Stimulated activated CD8-positive, alpha-beta memory T cell treated with anti-CD3 and anti-CD28 coated beads, Interleukin-4, amount 100 ng/mL, for 48 hours (primary cell): ENCODE data around the gene TBC1D22A.
"Not testable (repeated sequence)": the region's sequence is repeated elsewhere in the genome, so short reads cannot be mapped to it uniquely, and the experiment has no call there.

Experiments used
- DNase-seq: peaks from one replicate; pipeline ENCODE4 v3.0.0-alpha.2; 2020

Gene TBC1D22A

DNA sequence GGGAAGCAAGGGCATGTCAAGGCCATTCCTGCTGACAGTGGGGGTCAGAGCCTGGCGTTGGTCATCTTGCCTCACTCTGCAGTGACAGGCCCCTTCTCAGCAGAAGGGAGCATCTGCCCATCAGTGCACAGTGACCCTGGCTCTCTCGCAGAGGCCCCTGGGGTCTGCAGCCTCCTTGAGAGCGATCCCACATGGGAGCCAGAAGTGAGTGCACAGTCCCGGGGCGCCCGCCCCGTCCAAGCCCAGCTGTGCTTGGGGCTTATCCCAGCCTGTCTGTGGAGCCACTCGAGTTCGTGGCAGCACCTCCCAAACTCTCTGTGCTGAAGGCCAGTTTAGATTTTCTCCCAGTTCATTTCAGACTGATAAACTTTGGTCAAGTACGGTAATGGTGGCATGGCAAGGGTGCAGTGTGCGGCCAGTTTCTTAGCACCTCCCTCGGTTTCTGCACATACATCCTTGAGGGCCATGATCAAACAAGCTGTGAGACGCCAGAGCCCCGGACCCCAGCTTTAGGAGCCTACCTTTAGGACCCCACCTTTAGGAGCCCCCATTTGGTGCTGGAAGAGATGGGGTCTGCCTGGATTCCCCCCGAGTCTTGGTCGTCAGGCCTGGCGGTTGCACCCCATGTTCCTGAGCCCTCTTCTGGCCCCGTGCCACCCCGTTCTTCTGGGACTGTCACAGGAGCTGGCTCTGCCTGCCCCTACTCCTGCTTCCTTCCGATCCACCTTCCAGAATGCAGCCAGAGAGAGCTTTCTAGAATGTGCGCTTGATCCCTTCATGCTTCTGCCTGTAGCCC is 369.4 kb downstream of the TBC1D22A start:
- no peak for DNase-seq

DNA sequence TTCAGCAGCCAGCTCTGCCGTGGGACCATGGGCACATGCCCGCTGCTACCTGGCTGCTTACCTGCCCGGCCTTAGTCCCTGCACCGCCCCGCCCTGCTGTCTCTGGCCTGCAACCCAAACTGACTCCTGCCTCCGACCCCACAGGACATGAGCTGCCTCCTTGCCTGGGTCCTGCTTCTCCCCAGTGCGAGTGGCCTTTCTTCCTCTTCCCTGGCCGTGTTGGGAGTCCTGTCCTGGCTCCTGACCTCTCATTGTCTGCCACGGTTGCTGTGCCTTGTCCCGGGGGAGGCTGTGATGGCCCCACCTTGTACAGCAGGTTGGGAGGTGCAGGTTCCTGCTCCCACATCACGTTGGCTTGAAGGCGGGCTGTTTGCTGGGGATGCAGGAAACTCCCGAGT is 370.0 kb downstream of the TBC1D22A start:
- DNase-seq: no peak

DNA sequence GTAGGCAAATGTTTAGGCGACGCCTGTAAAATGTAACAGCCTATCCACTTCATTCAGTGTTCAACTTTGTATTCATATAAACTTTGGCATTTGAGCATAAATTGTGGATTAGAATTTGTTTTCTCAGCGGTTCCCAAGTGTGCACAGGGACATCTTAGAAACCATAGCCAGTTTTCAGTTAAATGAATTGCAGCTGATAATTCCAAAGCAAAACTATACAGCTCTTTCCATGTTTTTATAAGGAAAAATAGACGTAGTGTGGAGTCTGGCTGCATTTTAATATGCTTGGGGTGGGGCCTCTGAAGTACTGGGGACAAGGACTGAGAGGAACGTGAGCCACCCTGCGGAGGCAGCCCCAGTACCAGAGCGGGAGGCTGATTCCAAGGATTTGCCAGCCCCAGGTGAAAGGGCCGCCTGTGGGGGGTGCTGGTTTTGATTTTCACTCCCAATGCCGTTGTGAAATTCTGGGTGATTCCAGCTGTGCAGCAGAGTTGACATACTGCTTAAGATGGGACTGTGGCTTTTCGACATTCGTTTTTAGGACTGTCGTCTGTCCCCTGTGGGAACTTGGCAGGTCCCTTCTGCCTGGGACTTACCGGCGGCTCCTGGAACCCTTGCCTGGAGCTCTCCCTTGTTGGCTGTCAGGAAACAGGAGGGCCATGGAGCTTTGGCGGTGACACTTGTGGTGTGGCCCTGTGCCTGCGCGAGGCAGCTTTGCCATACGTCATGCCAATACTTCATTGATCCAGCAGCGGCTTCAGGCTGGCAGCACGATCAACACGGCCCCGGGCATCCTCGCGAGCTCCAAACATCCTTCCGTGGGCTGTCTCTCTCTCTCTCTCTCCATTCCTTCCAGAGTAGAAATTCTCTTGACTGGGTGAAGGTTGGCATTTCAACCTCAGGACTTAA is 370.9 kb downstream of the TBC1D22A start:
- no peak for DNase-seq

GRCh38 chr22:47134222-47134621 is 371.8 kb downstream of the TBC1D22A start:
- DNase-seq: no peak

DNA sequence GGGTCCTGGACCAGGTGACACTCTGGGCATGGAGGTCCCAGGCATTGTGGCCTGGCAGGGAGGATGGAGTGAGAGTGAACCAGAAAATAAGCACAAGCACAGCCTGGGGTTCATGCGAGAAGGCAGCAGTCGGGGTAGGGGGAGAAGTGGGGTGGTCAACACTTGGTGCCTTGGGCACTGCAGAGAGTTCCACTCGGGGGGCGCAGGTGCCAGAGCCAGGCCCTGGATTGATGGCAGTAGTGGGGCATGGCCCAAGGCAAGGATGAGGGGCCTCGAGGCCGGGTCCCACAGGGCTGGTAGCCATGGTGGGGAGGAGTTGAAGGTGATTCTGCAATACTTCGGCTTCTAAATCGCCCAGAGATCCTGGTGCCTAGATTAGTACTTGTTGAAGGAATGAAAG is 372.9 kb downstream of the TBC1D22A start:
- no peak for DNase-seq

GRCh38 chr22:47136050-47136449 is 373.6 kb downstream of the TBC1D22A start:
- DNase-seq: no peak

DNA sequence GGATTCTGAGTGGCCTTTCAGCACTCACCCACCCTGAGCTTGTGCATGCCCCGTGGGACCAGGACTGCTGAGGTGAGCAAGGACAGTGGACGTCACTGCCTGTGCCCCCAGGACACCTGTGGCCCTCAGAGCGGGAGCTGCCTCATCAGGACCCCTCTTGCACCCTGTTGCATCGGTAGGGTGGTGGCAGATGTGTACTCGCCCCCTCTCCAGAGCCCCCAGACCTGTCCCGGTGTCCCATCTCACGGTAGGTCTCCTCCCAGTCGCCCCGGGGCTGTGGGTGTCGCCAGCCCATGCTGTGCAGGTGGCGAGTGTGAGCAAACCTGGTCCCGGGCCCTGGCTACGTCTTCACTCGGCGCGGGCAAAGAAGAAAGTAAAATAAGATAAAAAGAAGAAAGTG is 374.2 kb downstream of the TBC1D22A start:
- DNase-seq: no peak

GRCh38 chr22:47139013-47139789 is 376.8 kb downstream of the TBC1D22A start:
- DNase-seq: no peak

DNA sequence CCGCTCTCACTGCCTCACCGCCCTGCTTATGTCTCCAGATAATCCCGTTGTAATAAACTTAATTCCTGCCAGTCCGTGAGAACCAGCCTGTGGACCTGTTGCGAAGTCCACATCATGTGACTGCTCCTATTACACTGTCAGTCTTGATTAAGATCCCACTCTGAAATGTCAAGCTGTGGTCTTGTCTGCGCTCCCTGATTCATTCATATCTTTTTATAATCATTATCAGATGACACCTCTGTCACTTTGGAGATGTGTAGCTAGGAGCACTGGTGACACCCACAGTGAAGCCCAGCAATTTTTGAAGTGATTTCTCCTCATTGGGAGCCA is 377.3 kb downstream of the TBC1D22A start:
- DNase-seq: no peak

DNA sequence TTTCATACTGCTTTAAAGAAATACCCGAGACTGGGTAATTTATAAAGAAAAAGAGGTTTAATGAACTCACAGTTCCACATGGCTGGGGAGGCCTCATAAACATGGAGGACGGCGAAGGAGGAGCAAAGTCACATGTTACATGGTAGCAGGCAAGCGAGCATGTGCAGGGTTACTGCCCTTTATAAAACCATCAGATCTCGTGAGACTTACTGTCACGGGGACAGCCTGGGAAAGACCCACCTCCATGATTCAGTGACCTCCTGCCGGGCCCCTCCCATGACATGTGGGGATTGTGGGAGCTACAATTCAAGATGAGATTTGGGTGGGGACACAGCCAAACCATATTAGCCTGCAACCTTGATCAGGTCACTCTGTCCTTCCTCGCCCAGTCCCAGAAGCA is 378.5 kb downstream of the TBC1D22A start:
- not testable (repeated sequence) for DNase-seq

DNA sequence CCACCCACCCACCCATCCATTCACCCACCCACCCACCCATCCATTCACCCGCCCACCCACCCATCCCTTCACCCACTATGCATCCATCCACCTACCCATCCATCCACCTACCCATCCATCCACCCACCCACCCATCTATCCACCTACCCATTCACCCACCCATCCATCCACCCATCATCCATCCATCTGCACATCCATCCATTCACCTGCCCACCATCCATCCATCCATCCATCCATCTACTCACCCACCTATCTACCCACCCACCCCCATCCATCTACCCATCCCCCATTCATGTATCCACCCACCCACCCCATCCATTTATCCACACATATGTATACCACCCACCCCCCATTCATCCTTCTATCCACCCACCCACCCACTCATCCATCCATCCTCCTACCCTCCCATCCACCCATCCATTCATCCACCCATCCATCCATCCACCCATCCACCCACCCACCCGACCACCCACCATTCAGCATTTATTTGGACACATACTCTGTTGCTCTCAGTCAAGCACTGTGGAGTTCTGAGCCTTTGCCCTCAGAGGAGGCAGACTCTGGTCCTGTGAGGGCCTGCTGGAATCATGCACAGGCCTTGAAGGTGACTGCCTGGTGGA is 380.1 kb downstream of the TBC1D22A start:
- DNase-seq: no peak

DNA sequence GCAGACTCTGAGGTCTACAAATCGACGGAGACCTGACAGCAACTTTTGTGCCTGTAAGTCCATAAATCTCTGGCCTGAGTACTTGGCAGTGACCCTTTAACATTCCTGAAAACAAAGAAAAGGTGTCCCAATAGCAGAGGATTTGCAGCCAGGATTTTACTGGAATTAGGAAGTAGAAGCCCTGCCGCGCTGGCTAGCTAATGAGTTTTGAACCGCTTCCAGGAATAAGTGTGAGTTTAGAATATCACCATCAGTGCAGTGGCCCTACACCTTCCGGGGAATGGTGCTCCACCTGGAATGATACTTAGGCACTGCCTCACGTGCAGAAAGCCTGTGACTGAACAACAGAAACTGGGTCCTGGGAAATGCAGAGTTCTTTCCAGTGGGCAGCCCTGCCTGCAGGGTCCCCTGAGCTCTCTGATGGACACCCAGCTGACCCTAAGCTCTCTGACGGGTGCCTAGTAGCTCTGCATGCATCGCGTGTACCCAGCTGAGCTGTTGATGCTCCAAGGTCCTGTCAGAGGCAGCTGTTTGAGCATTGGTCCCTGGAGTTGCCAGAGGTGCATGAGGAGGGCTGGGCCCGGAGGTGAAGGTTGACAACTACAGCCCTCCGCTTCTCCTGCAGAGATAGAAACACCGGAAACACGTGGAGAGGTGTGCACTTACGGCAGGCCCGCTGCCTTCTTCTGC is 380.9 kb downstream of the TBC1D22A start:
- DNase-seq: no peak

GRCh38 chr22:47144076-47144765 is 381.8 kb downstream of the TBC1D22A start:
- DNase-seq: no peak

GRCh38 chr22:47144791-47145425 is 382.5 kb downstream of the TBC1D22A start:
- DNase-seq: no peak

GRCh38 chr22:47145883-47146282 is 383.4 kb downstream of the TBC1D22A start:
- no peak for DNase-seq

- DNase-seq: no peak
These were observed 383.9 kb downstream of the TBC1D22A start for GRCh38 chr22:47146391-47146790.

GRCh38 chr22:47146941-47147340 is 384.5 kb downstream of the TBC1D22A start:
- DNase-seq: no peak

- no peak for DNase-seq
These were observed 385.1 kb downstream of the TBC1D22A start for GRCh38 chr22:47147572-47147971.

DNA sequence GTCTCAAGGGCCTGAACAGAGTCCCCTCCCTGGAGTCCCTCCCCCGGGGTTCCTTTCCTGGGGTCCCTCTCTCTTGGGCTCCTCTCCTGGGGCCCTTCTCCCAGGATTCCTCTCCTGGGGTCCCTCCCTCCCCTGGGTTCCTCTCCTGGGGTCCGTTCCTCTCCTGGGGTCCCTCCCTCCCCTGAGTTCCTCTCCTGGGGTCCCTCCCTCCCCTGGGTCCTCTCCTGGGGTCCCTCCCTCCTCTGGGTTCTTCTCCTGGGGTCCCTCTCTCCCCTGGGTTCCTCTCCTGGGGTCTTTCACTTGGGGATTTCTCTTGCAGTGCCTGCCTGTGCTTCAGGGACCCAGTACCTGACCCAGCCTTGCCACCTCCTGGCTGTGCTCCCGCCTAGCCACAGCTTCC is 386.1 kb downstream of the TBC1D22A start:
- DNase-seq: no peak

DNA sequence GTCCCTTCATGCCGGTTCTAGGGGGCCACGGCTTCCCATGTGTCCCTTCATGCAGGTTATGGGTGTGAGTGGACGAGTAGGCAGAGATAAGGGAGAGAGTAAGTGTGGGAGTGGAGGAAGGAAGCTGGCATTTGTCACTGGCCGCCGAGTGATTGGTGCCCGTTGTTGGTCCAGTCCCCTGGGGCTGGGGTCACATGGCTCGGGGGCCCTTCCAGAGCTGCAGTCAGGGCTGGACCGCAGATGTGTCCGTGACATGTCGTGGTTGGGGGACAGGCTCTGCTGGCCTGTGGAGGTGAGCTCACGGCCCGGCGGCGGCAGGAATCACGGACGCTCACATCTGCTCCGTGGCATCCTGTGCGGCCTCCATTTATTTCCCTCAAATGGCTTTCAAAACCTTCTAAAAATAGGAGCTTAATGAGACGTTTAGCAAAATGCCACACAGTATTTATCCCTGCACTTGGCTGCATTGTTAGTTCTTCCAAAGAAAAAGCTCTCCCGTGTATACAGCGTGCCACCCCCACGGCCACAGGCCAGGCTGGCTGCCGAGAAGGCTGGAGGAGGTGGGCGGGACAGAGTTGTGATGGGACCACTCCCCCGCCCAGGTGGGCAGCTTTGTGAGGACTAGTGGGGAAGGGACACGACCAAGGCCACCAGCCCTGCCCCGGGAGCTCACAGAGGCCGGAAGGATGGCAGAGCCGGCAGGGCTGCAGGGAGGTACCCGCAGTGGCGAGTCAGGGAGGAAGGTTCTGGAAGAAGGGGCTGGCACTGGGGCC is 386.7 kb downstream of the TBC1D22A start:
- DNase-seq: no peak
